Naive thymus-derived CD4-positive, alpha-beta T cell (primary cell): ENCODE results near the gene DUS2. TPM values are rescaled to one million over a fixed set of nuclear protein-coding genes. Genes with fewer than 3 reads are reported as not detected.
"Not testable (repeated sequence)": the region's sequence is repeated elsewhere in the genome, so short reads cannot be mapped to it uniquely, and the experiment has no call there.

Experiments
- ATAC-seq: fragments of 150-1000 bp; cut with Tn5 transposase; 2 replicates; pipeline ENCODE4 v1.10.0; 2021; ENCODE audit warnings: mild to moderate bottlenecking, moderate library complexity
- CTCF ChIA-PET: fragments of 350-600 bp; sonication (Branson Sonifier 250); formaldehyde crosslinking; loops from one replicate; lab custom pipeline; 2021; ENCODE audit warnings: antibody characterized with exemption; lab: Charles Lee
- POLR2A ChIA-PET: fragments of 350-600 bp; sonication (Branson Sonifier 250); formaldehyde crosslinking; loops from one replicate; lab custom pipeline; 2021; ENCODE audit warnings: antibody characterized with exemption, inconsistent platforms; lab: Charles Lee
- DNase-seq, 9 donors: peaks; one replicate each; pipeline versions ENCODE4 v3.0.0 to v3.0.0-alpha.2; 2020 to 2022; ENCODE audit warnings: mixed read lengths in 1 of 9
- H3K27ac ChIP-seq: one replicate; pipeline ENCODE4 v1.7.0; 2013; ENCODE audit warnings: mild to moderate bottlenecking, low read depth, low read length, moderate library complexity
- H3K27me3 ChIP-seq, 2 donors: one replicate each; pipeline ENCODE4 v1.7.0; 2013; ENCODE audit warnings: low read length in 2 of 2, mild to moderate bottlenecking in 2 of 2, moderate library complexity in 2 of 2; ENCODE audit not compliant: control insufficient read depth in 2 of 2, insufficient read depth in 2 of 2
- H3K36me3 ChIP-seq, 3 experiments: 1 replicate in 2 of 3; 2 replicates in 1 of 3; pipeline ENCODE4 v1.7.0; 2013; ENCODE audit warnings: low read length in 3 of 3, mild to moderate bottlenecking in 3 of 3, moderate library complexity in 1 of 3; ENCODE audit not compliant: insufficient read depth in 3 of 3, control insufficient read depth in 2 of 3
- H3K4me1 ChIP-seq, 2 donors: one replicate each; pipeline ENCODE4 v1.7.0; 2013; ENCODE audit warnings: low read length in 2 of 2, mild to moderate bottlenecking in 2 of 2, moderate library complexity in 1 of 2; ENCODE audit not compliant: control insufficient read depth in 2 of 2, insufficient read depth in 2 of 2
- H3K4me3 ChIP-seq: 2 replicates; pipeline ENCODE4 v1.7.0; 2013; ENCODE audit warnings: mild to moderate bottlenecking, low read length
- H3K9me3 ChIP-seq, 3 experiments: 1 replicate in 2 of 3; 2 replicates in 1 of 3; pipeline ENCODE4 v1.7.0; 2013; ENCODE audit warnings: low read length in 3 of 3; ENCODE audit not compliant: control insufficient read depth in 2 of 3
- H3K27ac Mint-ChIP-seq, 9 donors: one replicate each; pipeline ENCODE4 v1.8.0; 2020 to 2022; ENCODE audit warnings: mixed read lengths in 9 of 9, mild to moderate bottlenecking in 8 of 9, moderate library complexity in 5 of 9, inconsistent platforms in 2 of 9
- H3K27me3 Mint-ChIP-seq, 5 donors: one replicate each; pipeline ENCODE4 v1.8.0; 2021 to 2022; ENCODE audit warnings: mixed read lengths in 5 of 5, mild to moderate bottlenecking in 1 of 5
- H3K36me3 Mint-ChIP-seq, 5 donors: one replicate each; pipeline ENCODE4 v1.8.0; 2020 to 2022; ENCODE audit warnings: mixed read lengths in 5 of 5, mild to moderate bottlenecking in 3 of 5, inconsistent platforms in 1 of 5
- H3K4me1 Mint-ChIP-seq, 7 donors: one replicate each; pipeline ENCODE4 v1.8.0; 2020 to 2022; ENCODE audit warnings: mixed read lengths in 7 of 7, mild to moderate bottlenecking in 3 of 7, inconsistent platforms in 1 of 7
- H3K4me3 Mint-ChIP-seq, 10 donors: one replicate each; pipeline ENCODE4 v1.8.0; 2020 to 2022; ENCODE audit warnings: mild to moderate bottlenecking in 10 of 10, mixed read lengths in 10 of 10, moderate library complexity in 6 of 10, inconsistent platforms in 2 of 10
- H3K9me3 Mint-ChIP-seq, 11 donors: one replicate each; pipeline ENCODE4 v1.8.0; 2020 to 2022; ENCODE audit warnings: mixed read lengths in 11 of 11, mild to moderate bottlenecking in 4 of 11, inconsistent platforms in 1 of 11, moderate library complexity in 1 of 11
- intact Hi-C, 2 donors: fragments of 100-400 bp; cut with micrococcal nuclease; formaldehyde crosslinking; loops; one replicate each; pipeline ENCODE4 v1.15.1; 2023
- polyA plus RNA-seq, 2 donors: library from polyadenylated mRNA; unstranded; fragments of 300-500 nt; fragmentation: Illumina TruSeq; gene quantifications; one replicate each; pipeline ENCODE4 v1.2.3, GENCODE V29; 2021
- total RNA-seq, 6 experiments: library from RNA in 5 of 6; stranded (reverse) in 5 of 6; gene quantifications; 1 replicate in 5 of 6; 2 replicates in 1 of 6; pipeline ENCODE4 v1.2.3 and lab custom pipeline; 2021 to 2026

The DUS2 gene
- total and polyA plus RNA-seq, 7 experiments from 2014 or later, result 8.7 to 25.9 (median 15.3) TPM

- peaks cover 0 to 5% (median 0%) of the 10 kb centered on the region in 3 experiments for H3K9me3 ChIP-seq
- POLR2A ChIA-PET, result interaction anchor here (0.6 kb wide), 1 partner anchor 16 kb away, joined by 4 read pairs; no protein-coding TSS in a partner anchor
- Mint-ChIP-seq H3K4me1 (peaks cover 66 to 94% (median 86%) of the 10 kb centered on the region in 7 donors), H3K27me3 (no peaks in the 10 kb centered on the region), H3K9me3 (peaks cover 0 to 37% (median 20%) of the 10 kb centered on the region in 11 donors), H3K36me3 (peaks cover 16 to 61% (median 40%) of the 10 kb centered on the region in 5 donors), H3K4me3 (peak overlapping the region in 5 of 10 donors; percentile 38 to 61 (median 47)), H3K27ac (peak overlapping the region in 6 of 9 donors; percentile 19 to 84 (median 64))
- ATAC-seq, result no peak
- peaks cover 20 to 38% of the 10 kb centered on the region in 2 donors for H3K4me1 ChIP-seq
- H3K27me3 ChIP-seq, result no peaks in the 10 kb centered on the region
- intact Hi-C loops, result no loop called here
- no peak for DNase-seq
- H3K4me3 ChIP-seq, result no peak overlapping the region
- CTCF ChIA-PET, result no interaction called here
- H3K27ac ChIP-seq, result no peak overlapping the region
- no peaks in the 10 kb centered on the region for H3K36me3 ChIP-seq
Measured at GRCh38 chr16:68105611-68106010, 82.5 kb downstream of the DUS2 start.

- POLR2A ChIA-PET, H3K27me3 ChIP-seq, intact Hi-C loops, H3K27me3 Mint-ChIP-seq, DNase-seq, H3K9me3 ChIP-seq, H3K27ac ChIP-seq, ATAC-seq, H3K4me3 ChIP-seq, H3K36me3 ChIP-seq: not testable (repeated sequence)
- peaks cover 19 to 27% of the 10 kb centered on the region in 2 donors for H3K4me1 ChIP-seq
- Mint-ChIP-seq H3K4me1 (peaks cover 65 to 94% (median 85%) of the 10 kb centered on the region in 7 donors), H3K9me3 (peaks cover 0 to 52% (median 31%) of the 10 kb centered on the region in 11 donors), H3K27ac (peak overlapping the region in 7 of 9 donors; percentile 19 to 91 (median 51)), H3K36me3 (peaks cover 24 to 70% (median 50%) of the 10 kb centered on the region in 5 donors), H3K4me3 (peak overlapping the region in 7 of 10 donors; percentile 49 to 73 (median 60))
- CTCF ChIA-PET, result interaction anchor here (1.2 kb wide), 1 partner anchor 14 kb away, joined by 7 read pairs; no protein-coding TSS in a partner anchor
Measured at GRCh38 chr16:68107230-68107928, 84.3 kb downstream of the DUS2 start.

- ATAC-seq, result not testable (repeated sequence)
- H3K27ac Mint-ChIP-seq, result peak overlapping the region in 6 of 9 donors; percentile 18 to 78 (median 40)
- POLR2A ChIA-PET, result interaction anchor here (0.6 to 1.8 kb wide), 5 partner anchors 12 to 21 kb away, joined by 3 to 6 read pairs (median 3); no protein-coding TSS in a partner anchor
Measured at GRCh38 chr16:68109156-68109555, 86.1 kb downstream of the DUS2 start.

GRCh38 chr16:68110611-68111010 is 87.5 kb downstream of the DUS2 start:
- H3K27ac ChIP-seq, ATAC-seq, CTCF ChIA-PET, intact Hi-C loops, H3K36me3 ChIP-seq, H3K4me3 ChIP-seq, H3K27me3 Mint-ChIP-seq, H3K27me3 ChIP-seq, H3K9me3 ChIP-seq, DNase-seq: not testable (repeated sequence)
- peaks cover 0 to 47% (median 29%) of the 10 kb centered on the region in 11 donors for H3K9me3 Mint-ChIP-seq
- H3K4me1 ChIP-seq, result peaks cover 23 to 24% of the 10 kb centered on the region in 2 donors
- H3K4me3 Mint-ChIP-seq, result peak overlapping the region in 5 of 10 donors; percentile 23 to 61 (median 53)
- peaks cover 55 to 94% (median 83%) of the 10 kb centered on the region in 7 donors for H3K4me1 Mint-ChIP-seq
- peak overlapping the region in 6 of 9 donors; percentile 29 to 88 (median 70) for H3K27ac Mint-ChIP-seq
- POLR2A ChIA-PET, result interaction anchor here (1.8 kb wide), 1 partner anchor 17 kb away, joined by 6 read pairs; no protein-coding TSS in a partner anchor
- H3K36me3 Mint-ChIP-seq, result peaks cover 26 to 54% (median 49%) of the 10 kb centered on the region in 5 donors

More at GRCh38 chr16:68109156-68109555, 86.1 kb downstream of the DUS2 start:
- H3K4me3 ChIP-seq, H3K36me3 ChIP-seq, intact Hi-C loops, H3K27me3 Mint-ChIP-seq, H3K27ac ChIP-seq, H3K9me3 ChIP-seq, DNase-seq, H3K27me3 ChIP-seq: not testable (repeated sequence)
- peak overlapping the region in 2 of 10 donors; percentile 1 to 60 for H3K4me3 Mint-ChIP-seq
- H3K4me1 Mint-ChIP-seq, result peaks cover 64 to 94% (median 82%) of the 10 kb centered on the region in 7 donors
- peaks cover 0 to 57% (median 33%) of the 10 kb centered on the region in 11 donors for H3K9me3 Mint-ChIP-seq
- peaks cover 26 to 64% (median 50%) of the 10 kb centered on the region in 5 donors for H3K36me3 Mint-ChIP-seq
- peaks cover 23 to 25% of the 10 kb centered on the region in 2 donors for H3K4me1 ChIP-seq
- CTCF ChIA-PET, result interaction anchor here (1.4 kb wide), 1 partner anchor 44 kb away, joined by 7 read pairs; no protein-coding TSS in a partner anchor

- ATAC-seq (no peak), DNase-seq (no peak)
- intact Hi-C loops, result no loop called here
- Histone ChIP-seq H3K27ac (no peak overlapping the region), H3K27me3 (no peaks in the 10 kb centered on the region), H3K36me3 (no peaks in the 10 kb centered on the region), H3K9me3 (peaks cover 0 to 5% (median 0%) of the 10 kb centered on the region in 3 experiments), H3K4me1 (peaks cover 28 to 32% of the 10 kb centered on the region in 2 donors), H3K4me3 (no peak overlapping the region)
- peaks cover 0 to 46% (median 29%) of the 10 kb centered on the region in 11 donors for H3K9me3 Mint-ChIP-seq
- ChIA-PET POLR2A (no interaction called here), CTCF (no interaction called here)
- peaks cover 26 to 52% (median 47%) of the 10 kb centered on the region in 5 donors for H3K36me3 Mint-ChIP-seq
- H3K27me3 Mint-ChIP-seq, result no peaks in the 10 kb centered on the region
- peak overlapping the region in 8 of 10 donors; percentile 4 to 61 (median 44) for H3K4me3 Mint-ChIP-seq
- H3K4me1 Mint-ChIP-seq, result peaks cover 54 to 95% (median 84%) of the 10 kb centered on the region in 7 donors
- H3K27ac Mint-ChIP-seq, result peak overlapping the region in 6 of 9 donors; percentile 17 to 63 (median 54)
Measured at GRCh38 chr16:68111379-68111778, 88.3 kb downstream of the DUS2 start.

- CTCF ChIA-PET, result interaction anchor here (1.2 kb wide), 1 partner anchor 15 kb away, joined by 3 read pairs; no protein-coding TSS in a partner anchor
- peaks cover 24 to 50% of the 10 kb centered on the region in 2 donors for H3K4me1 ChIP-seq
Measured at GRCh38 chr16:68113059-68113761, 90.1 kb downstream of the DUS2 start.

More at GRCh38 chr16:68113059-68113761, 90.1 kb downstream of the DUS2 start:
- Mint-ChIP-seq H3K27me3 (no peaks in the 10 kb centered on the region), H3K36me3 (peaks cover 26 to 47% (median 38%) of the 10 kb centered on the region in 5 donors), H3K9me3 (peaks cover 0 to 42% (median 27%) of the 10 kb centered on the region in 11 donors), H3K4me3 (peak overlapping the region in 8 of 10 donors; percentile 12 to 75 (median 56)), H3K27ac (peak overlapping the region in 7 of 9 donors; percentile 17 to 84 (median 63)), H3K4me1 (peaks cover 52 to 95% (median 85%) of the 10 kb centered on the region in 7 donors)
- H3K4me3 ChIP-seq, result no peak overlapping the region
- intact Hi-C loops, result no loop called here
- H3K27me3 ChIP-seq, result no peaks in the 10 kb centered on the region
- ATAC-seq (no peak), DNase-seq (no peak)
- POLR2A ChIA-PET, result no interaction called here
- peaks cover 0 to 5% (median 0%) of the 10 kb centered on the region in 3 experiments for H3K9me3 ChIP-seq
- no peaks in the 10 kb centered on the region for H3K36me3 ChIP-seq
- no peak overlapping the region for H3K27ac ChIP-seq
